ENCODE results near the gene MMP8.

Gene MMP8

GRCh38 chr11:102719620-102720277 is 5.0 kb downstream of the MMP8 start:
- no peak for DNase-seq

- DNase-seq, result no peak
Measured at GRCh38 chr11:102717280-102717679, 7.5 kb downstream of the MMP8 start.

- no peak for DNase-seq
Measured at GRCh38 chr11:102716527-102716926, 8.2 kb downstream of the MMP8 start.

- DNase-seq, result no peak
Measured at GRCh38 chr11:102712137-102712536, 12.6 kb downstream of the MMP8 start.

- no peak for DNase-seq
Measured at GRCh38 chr11:102709201-102709945, 15.4 kb downstream of the MMP8 start.

- DNase-seq, result no peak
Measured at GRCh38 chr11:102708654-102709053, 16.1 kb downstream of the MMP8 start.

- DNase-seq, result no peak
Measured at GRCh38 chr11:102705626-102706025, 19.1 kb downstream of the MMP8 start, which contains the start of gene MMP27. TSS of gene MMP27 (minus strand) at chr11:102705769. CDS start at chr11:102705714, 55 bp downstream.

GRCh38 chr11:102704841-102705240 is 19.9 kb downstream of the MMP8 start:
- DNase-seq, result no peak

- DNase-seq, result no peak
Measured at GRCh38 chr11:102703826-102704493, 20.8 kb downstream of the MMP8 start.

- DNase-seq, result no peak
Measured at GRCh38 chr11:102695201-102695600, 29.6 kb downstream of the MMP8 start.

GRCh38 chr11:102685754-102686153 is 39.0 kb downstream of the MMP8 start:
- DNase-seq, result no peak

GRCh38 chr11:102685338-102685737 is 39.4 kb downstream of the MMP8 start:
- DNase-seq, result no peak

- DNase-seq, result no peak
Measured at GRCh38 chr11:102683277-102683676, 41.5 kb downstream of the MMP8 start.

GRCh38 chr11:102680945-102681344 is 43.8 kb downstream of the MMP8 start:
- DNase-seq, result peak; percentile 50

GRCh38 chr11:102678022-102678421 is 46.7 kb downstream of the MMP8 start:
- no peak for DNase-seq

GRCh38 chr11:102676084-102676483 is 48.7 kb downstream of the MMP8 start:
- DNase-seq, result no peak

- DNase-seq, result no peak
Measured at GRCh38 chr11:102669664-102670063, 55.1 kb downstream of the MMP8 start.

- peak; percentile 49 for DNase-seq
Measured at GRCh38 chr11:102666331-102666957, 58.3 kb downstream of the MMP8 start.

- DNase-seq, result no peak
Measured at GRCh38 chr11:102664001-102664752, 60.6 kb downstream of the MMP8 start.

- no peak for DNase-seq
Measured at GRCh38 chr11:102662607-102663006, 62.1 kb downstream of the MMP8 start.
